ENCODE measurements around the gene PIK3R1.

PIK3R1 gene

DNA sequence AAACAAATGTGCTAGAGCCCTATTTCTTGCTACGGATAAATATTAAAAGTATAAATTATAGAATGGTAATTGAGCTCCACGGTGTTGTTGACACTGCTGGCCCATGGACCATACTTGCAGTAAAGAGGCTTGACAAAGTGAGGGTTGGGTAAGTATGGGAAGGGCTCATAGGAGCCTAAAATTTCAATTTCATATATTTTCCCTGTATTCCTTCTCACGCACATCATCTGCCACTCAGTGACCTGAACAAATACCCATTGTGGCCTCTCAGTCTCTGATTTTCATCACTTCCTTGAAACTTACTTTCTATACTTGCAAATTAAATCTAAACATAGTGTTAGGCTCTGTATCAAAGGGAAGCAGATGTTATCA lies 116.5 kb downstream of the PIK3R1 start:
- no peak for FAIRE-seq

- no peak for FAIRE-seq
These were observed 117.0 kb downstream of the PIK3R1 start for GRCh38 chr5:68332556-68332955.

DNA sequence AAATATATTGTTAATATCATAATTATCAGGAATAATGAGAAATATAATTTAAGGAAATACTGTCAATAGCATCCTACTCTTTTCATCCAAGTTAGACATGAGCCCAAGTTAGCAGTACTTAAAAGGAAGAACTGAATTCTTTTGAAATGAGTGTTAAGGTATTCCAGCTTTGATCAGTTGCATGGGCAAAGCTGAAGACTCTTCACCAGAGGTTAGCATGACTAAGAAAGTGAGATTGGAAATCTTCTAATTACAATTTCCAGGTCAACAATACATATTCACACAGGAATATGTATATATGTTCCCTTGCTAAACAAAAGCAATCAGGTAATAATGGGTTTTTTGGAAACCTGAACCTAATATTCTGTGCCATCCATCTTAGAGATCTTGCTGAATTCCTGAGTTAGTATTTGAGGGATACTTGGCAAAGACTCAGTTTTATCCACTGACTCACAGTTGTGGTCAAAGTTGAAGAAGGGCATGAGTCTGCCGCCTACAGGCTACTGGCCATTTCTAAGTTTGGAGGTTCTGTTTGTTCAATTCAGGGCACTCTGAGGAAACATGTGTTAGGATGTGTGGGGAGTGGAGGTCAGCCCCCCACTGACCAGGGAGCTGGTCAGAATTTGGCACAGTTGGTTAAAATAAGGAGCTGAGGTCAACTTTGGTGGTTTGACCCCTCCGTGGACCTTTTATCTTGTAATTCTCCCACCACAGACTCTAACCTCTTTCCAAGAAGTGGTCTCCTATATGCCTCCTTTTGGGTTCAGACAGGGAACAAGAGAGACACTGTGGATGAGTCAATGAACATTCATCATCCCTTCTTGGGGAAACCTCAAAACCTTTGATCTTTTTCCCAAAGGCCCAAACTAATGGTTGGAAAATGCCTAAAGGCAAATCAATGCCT lies 118.3 kb downstream of the PIK3R1 start:
- no peak for FAIRE-seq

- no peak for FAIRE-seq
These were observed 119.0 kb downstream of the PIK3R1 start for GRCh38 chr5:68334553-68334886.

GRCh38 chr5:68335075-68335474 lies 119.5 kb downstream of the PIK3R1 start:
- no peak for FAIRE-seq

GRCh38 chr5:68336200-68336599 lies 120.6 kb downstream of the PIK3R1 start:
- FAIRE-seq: no peak

GRCh38 chr5:68337235-68337634 lies 121.7 kb downstream of the PIK3R1 start:
- FAIRE-seq: no peak

GRCh38 chr5:68339921-68340321 lies 124.4 kb downstream of the PIK3R1 start:
- FAIRE-seq: no peak

DNA sequence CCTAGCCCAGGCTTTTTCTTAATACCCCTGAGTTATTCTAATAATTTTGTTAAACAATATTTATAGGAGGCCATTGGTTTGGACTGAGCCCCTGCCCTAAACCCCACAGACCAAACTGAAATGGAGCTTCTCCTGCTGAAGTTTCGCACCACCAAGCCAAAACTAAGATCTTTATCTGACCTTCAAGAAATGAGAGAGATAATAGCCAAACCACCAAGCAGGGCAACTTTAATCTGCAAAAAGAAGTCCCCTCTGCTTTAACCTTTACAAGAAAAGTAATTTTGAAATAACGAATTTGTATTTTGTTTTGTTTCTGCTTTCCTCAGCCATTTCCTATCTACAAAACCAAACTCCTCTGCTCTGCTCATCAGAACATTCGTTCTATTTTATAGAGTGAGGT lies 125.5 kb downstream of the PIK3R1 start:
- FAIRE-seq: no peak

DNA sequence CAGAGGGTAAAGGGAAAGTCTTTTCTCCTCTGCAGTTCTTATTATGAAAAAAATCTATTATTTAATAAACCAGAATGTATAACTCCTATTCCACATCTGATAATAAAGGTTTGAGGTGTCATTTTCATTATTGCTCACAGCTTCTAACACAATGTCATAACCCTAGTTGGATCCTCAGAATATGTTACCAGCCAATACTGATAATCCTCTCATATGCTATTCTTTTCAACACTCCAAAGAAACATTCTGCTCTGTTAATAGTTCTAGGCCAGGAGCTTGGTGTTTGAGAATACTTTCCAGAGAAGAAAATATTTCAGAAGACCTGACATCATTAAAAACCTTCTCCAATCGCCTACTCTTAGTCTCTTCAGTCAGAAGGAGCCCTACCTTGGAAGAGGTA lies 127.1 kb downstream of the PIK3R1 start:
- no peak for FAIRE-seq

GRCh38 chr5:68343421-68343826 lies 127.9 kb downstream of the PIK3R1 start:
- FAIRE-seq: no peak

DNA sequence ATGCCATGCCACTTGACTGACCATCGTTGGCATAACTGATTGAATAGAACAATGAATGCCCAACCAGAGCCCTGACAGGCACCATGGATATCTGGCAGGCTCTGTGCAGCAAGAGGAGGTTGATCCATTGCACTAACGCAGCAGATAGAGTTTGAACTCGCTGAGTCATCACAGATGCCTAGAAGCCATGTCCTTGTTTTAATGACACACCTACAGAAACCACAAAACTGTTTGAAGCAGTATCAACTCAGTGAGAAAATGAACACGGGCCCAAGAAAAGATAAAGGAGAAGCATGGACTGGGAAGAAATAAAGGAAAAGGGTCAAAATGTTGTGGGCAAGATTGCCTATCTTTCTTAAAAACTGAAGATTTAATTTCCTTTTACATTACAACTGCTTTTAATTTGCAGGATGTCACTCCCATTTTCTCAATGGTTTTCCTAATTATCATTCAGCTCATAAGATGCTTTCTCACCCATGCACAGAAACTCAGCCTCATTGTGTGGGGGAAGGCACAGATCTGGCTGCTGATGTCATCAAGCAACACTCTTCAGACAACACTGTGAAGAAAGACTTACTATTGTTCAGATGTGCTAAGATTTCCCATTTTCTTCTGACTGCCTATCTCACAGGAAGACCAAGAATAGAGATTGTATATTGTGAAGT lies 129.0 kb downstream of the PIK3R1 start:
- no peak for FAIRE-seq

DNA sequence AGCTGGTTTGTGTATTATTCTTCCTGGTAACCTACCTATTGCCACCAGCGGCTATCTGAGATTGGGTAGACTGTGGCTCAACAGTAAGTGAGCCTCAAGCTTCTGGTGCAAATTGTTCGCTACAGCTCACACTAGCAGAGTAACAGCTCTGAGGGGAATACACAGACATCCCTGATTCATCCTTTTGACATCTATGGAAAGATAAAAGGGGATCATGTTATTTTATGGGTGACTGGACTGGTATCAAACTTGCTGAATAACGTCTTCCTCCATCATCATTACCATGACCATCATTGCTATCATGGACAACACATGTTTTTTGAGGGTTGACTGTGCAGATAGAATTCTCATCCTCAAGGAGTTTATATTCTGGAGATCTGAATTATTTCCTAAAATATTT lies 129.6 kb downstream of the PIK3R1 start:
- FAIRE-seq: no peak

- no peak for FAIRE-seq
These were observed 130.0 kb downstream of the PIK3R1 start for GRCh38 chr5:68345582-68345981.

GRCh38 chr5:68347536-68347935 lies 132.0 kb downstream of the PIK3R1 start:
- FAIRE-seq: no peak

DNA sequence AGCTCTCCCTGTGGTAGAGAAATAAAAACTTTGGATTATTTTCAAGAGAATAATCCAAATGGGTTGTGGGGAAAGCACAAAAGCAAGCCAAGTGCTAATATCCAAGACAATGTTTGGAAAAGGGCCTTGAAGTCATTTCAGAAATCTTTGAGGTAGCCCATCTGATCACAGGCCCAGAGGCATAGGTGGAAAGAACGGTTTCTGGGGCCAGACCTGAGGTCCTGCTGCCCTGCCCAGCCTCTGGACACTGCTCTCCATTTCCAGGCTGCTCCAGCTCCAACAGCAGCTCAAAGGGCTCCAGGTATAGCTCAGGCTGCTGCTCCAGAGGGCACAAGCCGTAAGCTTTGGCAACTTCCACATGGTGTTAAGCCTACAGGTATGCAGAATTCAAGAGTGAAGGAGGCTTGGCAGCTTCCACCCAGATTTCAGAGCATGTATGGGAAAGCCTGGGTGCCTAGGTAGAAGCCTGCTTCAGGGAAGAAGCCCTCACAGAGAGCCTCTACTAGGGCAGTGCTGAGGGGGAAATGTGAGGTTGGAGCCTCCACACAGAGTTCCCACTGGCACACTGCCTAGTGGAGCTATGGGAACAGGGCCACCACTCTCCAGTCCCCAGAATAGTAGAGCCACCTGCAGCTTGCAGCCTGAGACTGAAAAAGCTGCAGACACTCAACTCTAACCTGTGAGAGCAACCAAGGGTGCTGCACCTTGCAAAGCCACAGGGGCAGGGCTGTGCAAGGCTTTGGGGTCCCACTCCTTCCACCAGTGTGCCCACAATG lies 133.1 kb downstream of the PIK3R1 start:
- FAIRE-seq: no peak

GRCh38 chr5:68350176-68350575 lies 134.6 kb downstream of the PIK3R1 start:
- no peak for FAIRE-seq

All from islet of Langerhans (tissue), 1 donor.